ENCODE results near the gene TMEM131L. TPM values are rescaled to one million over a fixed set of nuclear protein-coding genes. Genes with fewer than 3 reads are reported as not detected.
"Not testable (repeated sequence)": the region's sequence is repeated elsewhere in the genome, so short reads cannot be mapped to it uniquely, and the experiment has no call there.

TMEM131L gene
- total RNA-seq, 1 experiment from 2014 or later: 8.1 TPM

GRCh38 chr4:153539422-153539821, 73.3 kb downstream of the TMEM131L start:
- DNase-seq (ENCODE audit: low read depth): no peak

GRCh38 chr4:153541456-153542096, 75.4 kb downstream of the TMEM131L start:
- peak; percentile 75 for DNase-seq (ENCODE audit: low read depth)

GRCh38 chr4:153542131-153542530, 76.0 kb downstream of the TMEM131L start:
- no peak for DNase-seq (ENCODE audit: low read depth)

- no peak for DNase-seq (ENCODE audit: low read depth)
These were observed 76.7 kb downstream of the TMEM131L start for GRCh38 chr4:153542834-153543233.

- DNase-seq (ENCODE audit: low read depth): no peak
These were observed 77.2 kb downstream of the TMEM131L start for GRCh38 chr4:153543351-153543750.

GRCh38 chr4:153545822-153546221, 79.7 kb downstream of the TMEM131L start:
- DNase-seq (ENCODE audit: low read depth): no peak

GRCh38 chr4:153546280-153546679, 80.1 kb downstream of the TMEM131L start:
- DNase-seq (ENCODE audit: low read depth): no peak

GRCh38 chr4:153547520-153547919, 81.4 kb downstream of the TMEM131L start:
- no peak for DNase-seq (ENCODE audit: low read depth)

GRCh38 chr4:153548907-153549306, 82.7 kb downstream of the TMEM131L start:
- DNase-seq (ENCODE audit: low read depth): not testable (repeated sequence)

- no peak for DNase-seq (ENCODE audit: low read depth)
These were observed 83.2 kb downstream of the TMEM131L start for GRCh38 chr4:153549405-153549804.

GRCh38 chr4:153553155-153553818, 87.1 kb downstream of the TMEM131L start:
- no peak for DNase-seq (ENCODE audit: low read depth)

- no peak for DNase-seq (ENCODE audit: low read depth)
These were observed 87.6 kb downstream of the TMEM131L start for GRCh38 chr4:153553819-153554170.

- peak; percentile 54 for DNase-seq (ENCODE audit: low read depth)
These were observed 89.7 kb downstream of the TMEM131L start for GRCh38 chr4:153555730-153556434.

GRCh38 chr4:153556435-153556815, 90.3 kb downstream of the TMEM131L start:
- DNase-seq (ENCODE audit: low read depth): no peak

- no peak for DNase-seq (ENCODE audit: low read depth)
These were observed 94.7 kb downstream of the TMEM131L start for GRCh38 chr4:153560908-153561307.

- DNase-seq (ENCODE audit: low read depth): no peak
These were observed 98.7 kb downstream of the TMEM131L start for GRCh38 chr4:153564630-153565525.

GRCh38 chr4:153566631-153567150, 100.5 kb downstream of the TMEM131L start:
- no peak for DNase-seq (ENCODE audit: low read depth)

- DNase-seq (ENCODE audit: low read depth): not testable (repeated sequence)
These were observed 101.5 kb downstream of the TMEM131L start for GRCh38 chr4:153567660-153568059.

- DNase-seq (ENCODE audit: low read depth): no peak
These were observed 104.2 kb downstream of the TMEM131L start for GRCh38 chr4:153570228-153570973.

- DNase-seq (ENCODE audit: low read depth): no peak
These were observed 104.9 kb downstream of the TMEM131L start for GRCh38 chr4:153571006-153571545.

- DNase-seq (ENCODE audit: low read depth): no peak
These were observed 106.4 kb downstream of the TMEM131L start for GRCh38 chr4:153572609-153573008.

Data from Daoy (cell line).